Measurements from ENCODE around the gene ASB2.

ASB2 gene

DNA sequence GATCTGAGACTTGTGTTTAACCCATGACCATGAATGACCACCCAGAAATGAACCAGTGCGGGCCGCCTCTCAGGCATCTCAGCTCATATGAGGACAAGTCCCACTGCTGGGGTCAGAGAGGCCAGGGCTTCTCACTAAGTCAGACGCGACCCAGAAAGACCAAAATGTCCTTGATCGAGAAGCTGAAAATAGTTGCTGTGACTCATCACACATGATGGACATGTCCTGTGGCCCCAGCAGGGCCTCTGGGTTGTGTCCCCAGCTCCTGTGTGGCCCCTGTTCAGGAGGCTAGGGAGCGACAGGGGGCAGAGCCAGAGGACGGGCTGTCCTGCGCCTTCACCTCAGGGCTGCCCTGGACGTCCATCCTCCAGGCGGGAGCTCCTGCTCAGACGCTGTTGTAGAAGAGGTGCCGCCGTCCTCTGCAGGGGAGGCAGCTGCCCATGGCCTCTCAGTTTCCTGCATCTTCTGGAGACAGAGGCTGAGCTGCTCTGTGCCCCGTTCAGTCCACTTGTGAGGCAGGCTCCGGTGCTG lies 78.2 kb downstream of the ASB2 start:
- DNase-seq: no peak

- DNase-seq: no peak
These were observed 78.9 kb downstream of the ASB2 start for GRCh38 chr14:93897476-93897845.

DNA sequence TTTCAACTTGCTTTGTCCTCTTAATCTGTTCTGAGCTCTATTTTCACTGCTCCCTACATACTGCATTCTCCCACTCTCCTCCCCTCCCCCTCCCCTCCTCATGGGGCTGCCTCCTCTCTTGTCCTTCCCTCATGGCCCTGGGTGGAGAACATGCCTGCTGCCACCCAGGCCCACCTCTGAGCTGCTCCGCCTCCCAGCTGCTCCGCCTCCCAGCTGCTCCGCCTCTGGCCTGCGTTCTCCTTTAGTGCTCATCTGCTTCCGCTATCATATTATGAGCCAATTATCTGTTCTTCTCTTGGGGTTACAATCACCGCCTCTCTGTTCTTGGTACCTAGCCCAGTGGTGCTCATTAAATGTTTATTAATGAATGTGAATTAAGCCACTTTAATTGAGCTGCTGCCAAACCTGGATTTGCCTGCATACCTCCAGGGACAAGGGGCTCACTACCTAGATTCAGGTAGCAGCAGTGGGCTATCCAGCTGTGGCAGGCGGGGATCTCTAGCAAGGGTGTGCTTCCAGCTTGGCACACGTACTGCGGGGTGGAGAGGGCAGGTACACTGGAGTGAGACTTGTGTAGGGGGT lies 81.3 kb downstream of the ASB2 start:
- DNase-seq: no peak

GRCh38 chr14:93893661-93894261 lies 82.6 kb downstream of the ASB2 start:
- no peak for DNase-seq

DNA sequence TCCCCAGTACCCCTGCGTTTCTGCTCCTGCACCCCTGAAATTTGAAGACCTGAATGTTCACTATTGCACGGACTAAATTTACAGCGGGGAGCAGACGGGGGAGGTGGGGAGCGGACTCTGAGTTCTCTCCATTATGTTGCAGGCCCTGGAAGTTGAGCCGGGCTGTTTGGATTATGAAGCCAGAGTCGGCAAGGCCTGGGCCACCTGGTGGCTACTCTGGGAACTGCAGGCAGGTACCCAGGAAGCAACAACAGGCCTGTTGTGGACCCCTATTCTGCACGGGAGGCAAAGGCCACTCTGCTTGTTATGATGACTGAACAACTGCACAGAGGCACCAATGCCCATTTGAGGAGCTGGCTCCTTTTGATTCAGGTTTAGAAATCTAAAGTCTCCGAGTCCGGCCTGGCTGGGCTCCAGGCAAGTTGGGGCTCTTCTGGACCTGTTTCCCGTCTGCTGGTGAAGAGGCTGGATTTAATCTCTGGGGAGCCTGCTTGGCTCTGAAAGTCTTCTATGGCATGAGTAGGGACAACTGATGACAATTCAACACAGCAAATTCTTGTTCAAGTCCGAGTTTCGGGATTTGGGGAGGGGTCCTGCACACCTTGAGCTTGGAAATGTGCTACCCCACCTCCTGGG lies 83.3 kb downstream of the ASB2 start:
- DNase-seq: peak; percentile 32

DNA sequence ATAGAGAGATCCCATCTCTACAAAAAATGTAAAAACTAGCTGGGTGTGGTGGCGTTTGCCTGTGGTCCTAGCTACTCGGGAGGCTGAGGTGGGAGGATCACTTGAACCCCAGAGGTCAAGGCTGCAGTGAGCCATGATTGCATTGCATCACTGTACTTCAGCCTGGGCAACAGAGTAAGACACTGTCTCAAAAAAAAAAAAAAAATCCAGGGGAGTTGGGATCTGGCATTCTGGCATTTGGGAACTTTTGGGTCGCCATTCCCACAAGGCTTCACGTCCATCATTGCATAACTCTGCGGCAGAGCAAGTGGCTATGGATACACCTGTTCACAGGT lies 83.9 kb downstream of the ASB2 start:
- no peak for DNase-seq

DNA sequence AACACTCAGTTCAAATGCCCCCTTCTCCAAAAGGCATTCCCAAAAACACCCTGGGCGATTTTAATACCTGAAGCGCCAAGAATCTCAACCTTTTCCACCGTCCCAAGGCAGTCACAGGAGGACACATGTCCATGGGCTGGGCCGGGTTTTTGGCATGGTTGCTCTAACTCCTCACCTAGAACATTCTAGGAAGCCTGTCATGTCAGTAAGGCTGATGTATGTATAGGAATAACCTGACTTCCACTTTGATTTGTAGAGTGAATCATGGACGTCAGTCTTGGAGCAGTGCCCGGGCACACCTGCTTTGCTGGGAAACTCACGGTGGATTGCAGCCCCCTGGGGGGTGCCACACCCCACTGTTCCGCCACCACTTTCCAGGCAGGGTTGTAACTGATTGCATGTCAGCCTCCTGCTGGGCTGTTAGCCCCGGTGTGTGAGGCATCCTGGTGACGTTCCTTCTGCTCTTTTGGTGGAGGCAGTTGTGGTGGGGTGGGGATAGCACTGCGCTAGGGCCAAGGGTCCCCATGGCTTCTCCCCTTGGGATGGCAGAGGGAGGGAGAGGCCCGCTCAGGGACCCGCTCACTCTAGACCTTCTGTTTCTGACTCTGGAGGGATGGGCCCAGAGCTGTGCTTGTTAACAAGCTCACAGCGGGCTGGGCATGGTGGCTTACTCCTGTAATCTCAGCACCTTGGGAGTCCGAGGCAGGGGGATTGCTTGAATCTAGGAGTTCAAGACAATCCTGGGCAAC lies 84.4 kb downstream of the ASB2 start:
- no peak for DNase-seq

GRCh38 chr14:93889739-93890483 lies 86.5 kb downstream of the ASB2 start:
- DNase-seq: no peak

GRCh38 chr14:93888995-93889394 lies 87.4 kb downstream of the ASB2 start:
- DNase-seq: no peak

GRCh38 chr14:93884950-93885349 lies 91.4 kb downstream of the ASB2 start:
- DNase-seq: no peak

Data from DMS 273 treated with DMSO at 0.1 percent for 48 hours (cell line).